Gastroesophageal sphincter (tissue), 3 donors: ENCODE results near the gene POMT2.

Source experiments
- CTCF ChIP-seq, 4 experiments: fragments of 200-600 bp in 2 of 4; fragments of 450-650 bp in 2 of 4; sonication (generic) in 1 of 4; IDR thresholded peaks; one replicate each; pipeline ENCODE4 v1.5.1; 2017 to 2019; ENCODE audit warnings: antibody characterized with exemption in 4 of 4, mild to moderate bottlenecking in 2 of 4, moderate library complexity in 2 of 4
- POLR2AphosphoS5 ChIP-seq: sonication (generic); formaldehyde crosslinking; IDR thresholded peaks from one replicate; pipeline ENCODE4 v1.6.1; 2017; ENCODE audit warnings: antibody characterized with exemption

GRCh38 chr14:77322250-77322902, 1.7 kb upstream of the POMT2 start:
- TF ChIP-seq POLR2AphosphoS5 (no peak), CTCF (IDR thresholded peaks at IDR 0.05) (no peak)
